Vein endothelial cell (primary cell): ENCODE measurements around the gene TIA1. TPM values are rescaled to one million over a fixed set of nuclear protein-coding genes. Genes with fewer than 3 reads are reported as not detected.

Experiments
- small RNA-seq: library from RNA; depleted of rRNA; stranded (forward); fragments of <200 nt; gene quantifications from one replicate; pipeline ENCODE3, GENCODE V24; 2012
- total RNA-seq: library from RNA; depleted of rRNA; stranded (reverse); fragments of >200 nt; gene quantifications from 2 replicates; pipeline ENCODE4 v1.2.3, GENCODE V29; 2012

The TIA1 gene, protein sequence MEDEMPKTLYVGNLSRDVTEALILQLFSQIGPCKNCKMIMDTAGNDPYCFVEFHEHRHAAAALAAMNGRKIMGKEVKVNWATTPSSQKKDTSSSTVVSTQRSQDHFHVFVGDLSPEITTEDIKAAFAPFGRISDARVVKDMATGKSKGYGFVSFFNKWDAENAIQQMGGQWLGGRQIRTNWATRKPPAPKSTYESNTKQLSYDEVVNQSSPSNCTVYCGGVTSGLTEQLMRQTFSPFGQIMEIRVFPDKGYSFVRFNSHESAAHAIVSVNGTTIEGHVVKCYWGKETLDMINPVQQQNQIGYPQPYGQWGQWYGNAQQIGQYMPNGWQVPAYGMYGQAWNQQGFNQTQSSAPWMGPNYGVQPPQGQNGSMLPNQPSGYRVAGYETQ
- total RNA-seq: 105 and 117 TPM in 2 replicates

DNA sequence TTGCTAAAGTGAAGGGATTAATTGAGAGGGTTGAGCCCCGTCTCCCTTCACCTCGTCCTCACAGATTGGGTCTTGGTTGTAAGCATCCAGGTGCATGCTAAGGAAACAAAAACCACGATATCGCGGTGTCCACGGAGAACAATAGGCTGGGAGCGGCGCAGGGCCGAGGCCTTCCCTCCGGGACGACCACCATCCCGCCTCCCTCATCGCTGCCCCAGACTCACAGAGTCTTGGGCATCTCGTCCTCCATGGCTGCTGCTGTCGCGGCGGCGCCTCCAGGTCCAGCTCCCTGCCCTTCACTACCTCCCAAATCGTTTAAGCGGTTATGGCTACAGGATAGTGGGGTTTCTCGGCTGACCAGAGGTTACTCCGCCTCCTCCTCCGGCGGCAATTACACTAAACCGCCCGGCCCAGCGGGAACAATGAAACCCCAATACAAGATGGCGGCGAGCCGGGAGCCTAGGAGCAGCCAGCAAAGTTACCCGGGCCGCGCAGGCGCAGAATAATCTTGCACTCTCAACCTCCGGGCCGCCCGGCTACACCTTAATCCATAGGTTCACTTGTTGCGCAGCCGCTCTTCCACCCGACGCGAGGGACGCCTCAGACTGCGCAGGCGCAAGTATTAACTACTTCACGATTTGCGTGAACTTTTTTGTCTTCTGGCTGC, at the start of gene TIA1:
TIA1 (minus strand) TSS at position 448 of the 667 bp plus-strand sequence; CDS start at position 250, 198 bp downstream.

DNA sequence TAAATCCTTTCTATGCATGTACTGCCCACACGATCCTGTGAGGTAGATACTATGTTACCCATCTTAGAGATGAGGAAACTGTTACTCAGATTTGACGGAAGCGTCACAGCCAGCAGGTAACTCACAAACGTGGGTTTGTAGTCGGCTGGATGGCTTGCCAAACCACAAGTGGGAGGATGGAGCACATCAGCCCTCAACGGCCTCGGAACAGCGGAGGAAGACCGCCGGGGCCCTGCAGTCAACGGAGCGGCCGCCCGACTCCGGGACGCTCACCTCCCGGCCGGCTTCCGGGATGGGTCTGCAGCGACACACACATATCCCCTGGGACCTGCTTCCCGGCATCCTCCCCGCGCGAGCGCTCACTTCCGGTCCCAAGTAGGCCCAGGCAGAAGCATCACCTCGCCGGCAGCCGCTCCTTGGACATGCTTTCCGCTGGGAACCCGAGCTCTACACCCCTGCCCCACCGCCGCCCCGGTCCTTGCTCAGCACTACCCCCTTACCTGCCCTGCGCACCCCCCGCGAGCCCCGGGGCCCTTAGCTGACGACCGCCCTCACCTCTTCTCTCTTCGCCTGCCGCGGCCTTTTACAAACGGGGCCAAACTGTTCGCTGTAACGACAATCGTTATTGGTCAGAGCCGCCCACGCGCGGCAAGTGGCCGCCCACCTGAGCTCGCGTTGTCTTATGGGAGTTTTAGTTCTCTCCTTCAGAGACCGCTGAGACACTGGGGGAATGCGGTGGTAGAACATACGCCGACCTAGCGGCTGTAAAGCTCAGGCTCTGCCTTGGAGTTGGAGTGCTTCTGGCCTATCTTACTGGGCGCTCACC, 57.8 kb downstream of the TIA1 start, which contains the start of gene C2orf42:
C2orf42 (minus strand) TSS at position 602 of the 826 bp plus-strand sequence. CDS start 9,034 bp downstream, outside the sequence.

Small RNA genes within 50 kb of the gene (small RNA-seq; reads per million reads assigned to genes)
- gene AC016700.2 (not detected), gene MIR1285-2 (not detected)

Other genes with a start within 250 kb of the TIA1 start
- gene PCBP1, start 161.2 kb downstream of the TIA1 start, total RNA-seq: 65.3 and 66.3 TPM in 2 replicates
- gene C2orf42, start 57.6 kb downstream of the TIA1 start, total RNA-seq: 16.6 and 18.6 TPM in 2 replicates
- gene PCYOX1, start 9.5 kb upstream of the TIA1 start, total RNA-seq: 24.8 and 26.6 TPM in 2 replicates
- 154 and 188 TPM in 2 replicates for gene SNRPG, start 45.1 kb upstream of the TIA1 start, total RNA-seq
- gene FAM136A, start 53.4 kb upstream of the TIA1 start, total RNA-seq: 32.3 and 40.8 TPM in 2 replicates